SJCRH30 (cell line): Measurements from ENCODE around the gene GPR143. TPM values are rescaled to one million over a fixed set of nuclear protein-coding genes. Genes with fewer than 3 reads are reported as not detected.

Experiments used
- DNase-seq, 2 experiments: peaks; one replicate each; pipeline ENCODE4 v3.0.0-alpha.2; 2015 to 2020
- H3K27ac ChIP-seq: fragments of 250-450 bp; sonication (Bioruptor Pico); 2 replicates; pipeline ENCODE4 v1.5.1; 2020; ENCODE audit warnings: mild to moderate bottlenecking, moderate library complexity
- H3K27me3 ChIP-seq: fragments of 250-450 bp; sonication (Bioruptor Pico); 2 replicates; pipeline ENCODE4 v1.5.1; 2020; ENCODE audit warnings: mild to moderate bottlenecking, moderate library complexity
- H3K36me3 ChIP-seq: fragments of 250-450 bp; sonication (Bioruptor Pico); 2 replicates; pipeline ENCODE4 v1.5.1; 2020; ENCODE audit warnings: mild to moderate bottlenecking, moderate library complexity
- H3K4me1 ChIP-seq: fragments of 250-450 bp; sonication (Bioruptor Pico); 2 replicates; pipeline ENCODE4 v1.5.1; 2020; ENCODE audit warnings: mild to moderate bottlenecking, moderate library complexity
- H3K4me3 ChIP-seq: fragments of 250-450 bp; sonication (Bioruptor Pico); 2 replicates; pipeline ENCODE4 v1.5.1; 2020; ENCODE audit warnings: mild to moderate bottlenecking, moderate library complexity
- H3K9me3 ChIP-seq: fragments of 250-450 bp; sonication (Bioruptor Pico); replicated peaks from 2 replicates; pipeline ENCODE4 v1.5.1; 2020; ENCODE audit warnings: mild to moderate bottlenecking, moderate library complexity
- total RNA-seq: library from RNA; depleted of rRNA; stranded (reverse); fragments of >200 nt; shearing (Covaris generic); gene quantifications from 2 replicates; pipeline ENCODE4 v1.2.3, GENCODE V29; 2014; rRNA removed

GPR143 gene
- total RNA-seq, 1 experiment from 2014 or later = not detected

DNA sequence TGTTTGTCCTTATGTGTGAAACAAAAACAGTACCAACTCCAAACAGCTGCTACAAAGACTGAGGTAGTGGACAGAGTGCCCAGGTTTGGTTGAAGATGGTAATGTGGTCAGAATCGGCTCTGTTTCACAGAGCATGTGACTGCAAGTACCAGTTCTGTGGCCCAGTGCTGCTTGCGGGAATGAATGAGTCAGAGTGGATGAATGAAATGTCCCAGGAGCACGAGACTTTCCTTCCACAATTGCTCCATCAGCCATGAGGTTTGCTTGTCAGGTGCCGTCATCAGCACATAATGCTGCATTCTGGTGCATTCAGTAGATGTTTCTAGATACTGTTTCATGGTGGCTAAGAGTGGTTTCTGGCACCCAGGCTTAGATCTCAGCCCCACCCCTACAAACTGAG is 84.2 kb downstream of the GPR143 start:
- H3K4me1 ChIP-seq = peaks cover 4% of the 10 kb centered on the region; the same call in 1 of the 2 replicates
- no peaks in the 10 kb centered on the region for H3K9me3 ChIP-seq
- DNase-seq = no peak
- H3K36me3 ChIP-seq = 0 out of 2 replicates have a peak, but pooled peaks cover 2% of the 10 kb centered on the region
- no peaks in the 10 kb centered on the region for H3K27me3 ChIP-seq
- H3K27ac ChIP-seq = no peak overlapping the region
- H3K4me3 ChIP-seq = no peak overlapping the region

DNA sequence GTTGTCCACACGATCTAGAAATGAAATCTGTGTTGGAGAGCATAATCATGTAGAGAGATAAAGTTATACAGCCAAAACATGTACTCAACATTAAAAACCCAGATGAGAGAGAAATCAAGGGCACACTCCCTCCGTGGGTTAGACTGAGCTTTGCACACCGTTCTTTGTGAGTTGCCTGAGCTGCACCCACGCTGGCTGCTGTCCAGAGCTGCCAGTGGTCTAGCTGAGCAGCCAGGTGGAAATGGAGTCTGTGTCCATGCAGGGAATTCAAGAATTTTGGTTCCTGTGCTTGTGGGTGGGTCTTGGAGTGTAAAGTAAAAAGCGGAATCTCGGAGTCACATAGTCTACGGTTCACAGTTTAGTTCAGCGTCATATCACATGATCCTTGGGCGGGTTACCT is 84.6 kb downstream of the GPR143 start:
- Histone ChIP-seq H3K27me3 (no peaks in the 10 kb centered on the region), H3K9me3 (no peaks in the 10 kb centered on the region), H3K4me1 (peaks cover 4% of the 10 kb centered on the region; the same call in 1 of the 2 replicates), H3K4me3 (no peak overlapping the region), H3K27ac (no peak overlapping the region), H3K36me3 (0 out of 2 replicates have a peak, but pooled peaks cover 2% of the 10 kb centered on the region)
- no peak for DNase-seq

DNA sequence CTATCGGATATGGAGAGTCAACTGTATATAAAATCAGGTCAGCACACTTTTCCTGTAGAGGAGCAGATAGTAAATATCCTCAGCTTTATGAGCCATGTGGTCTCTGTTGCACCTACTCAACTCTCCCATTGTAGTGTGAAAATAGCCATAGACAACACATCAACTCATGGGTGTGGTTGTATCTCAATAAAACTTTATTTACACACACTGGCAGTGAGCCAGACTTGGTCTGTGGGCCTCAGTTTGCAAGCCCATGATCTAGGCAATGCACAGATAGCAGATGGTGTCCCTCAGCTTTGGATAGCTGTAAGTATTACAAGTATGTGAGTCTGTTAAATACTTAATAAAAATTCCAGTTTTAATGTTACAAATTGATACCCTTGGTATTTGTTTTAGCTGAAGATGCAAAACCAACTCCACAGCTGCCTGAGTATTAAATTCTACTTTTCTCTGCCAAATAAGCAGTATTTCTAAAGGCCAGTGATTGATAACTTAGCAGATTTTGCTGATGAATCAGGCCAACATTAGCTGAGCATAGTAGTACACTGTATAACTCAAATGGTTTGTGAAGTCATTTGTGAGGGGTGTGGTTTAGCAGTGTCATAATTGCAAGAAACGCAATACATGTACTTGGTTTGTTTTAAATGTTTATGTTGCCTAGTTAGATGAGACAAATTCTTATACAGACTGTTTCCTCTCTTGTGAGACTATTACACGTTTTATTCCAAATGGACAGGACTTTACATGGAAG is 87.3 kb downstream of the GPR143 start:
- Histone ChIP-seq H3K9me3 (no peaks in the 10 kb centered on the region), H3K27me3 (no peaks in the 10 kb centered on the region), H3K36me3 (0 out of 2 replicates have a peak, but pooled peaks cover 2% of the 10 kb centered on the region), H3K27ac (no peak overlapping the region), H3K4me3 (no peak overlapping the region), H3K4me1 (peaks cover 4% of the 10 kb centered on the region; the same call in 1 of the 2 replicates)
- no peak for DNase-seq

DNA sequence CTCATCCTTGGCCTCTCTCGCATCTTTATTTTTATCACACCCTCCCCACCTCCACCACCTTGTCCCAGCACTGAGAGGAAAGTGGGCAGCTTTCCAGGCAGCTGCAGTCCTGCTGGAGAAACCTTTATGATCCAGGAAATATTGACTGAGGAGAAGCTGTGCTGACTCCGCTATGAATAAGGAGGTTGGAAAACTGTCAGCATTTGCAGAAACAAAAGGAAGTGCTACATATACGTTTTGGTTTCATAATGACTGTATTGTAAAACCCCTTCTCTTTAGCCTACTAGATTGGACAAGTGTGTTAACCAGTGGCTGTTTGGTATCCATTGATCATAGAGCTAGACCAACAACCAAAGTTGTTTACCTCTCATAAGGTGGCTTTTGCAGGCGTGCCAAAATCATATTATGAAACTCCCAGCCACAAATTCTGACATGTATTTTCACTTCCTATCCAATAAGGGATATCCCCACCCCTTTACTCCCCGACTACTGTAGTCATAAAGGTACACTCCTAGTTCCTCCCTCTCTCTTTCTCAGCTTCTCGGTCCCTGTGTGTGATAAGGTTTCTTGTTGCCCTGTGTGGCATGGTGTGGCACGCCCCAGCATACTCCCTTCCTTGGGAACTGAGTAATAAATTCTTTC is 88.4 kb downstream of the GPR143 start:
- Histone ChIP-seq H3K36me3 (0 out of 2 replicates have a peak, but pooled peaks cover 2% of the 10 kb centered on the region), H3K9me3 (no peaks in the 10 kb centered on the region), H3K4me3 (no peak overlapping the region), H3K27me3 (no peaks in the 10 kb centered on the region), H3K27ac (no peak overlapping the region), H3K4me1 (peaks cover 2% of the 10 kb centered on the region; the same call in 1 of the 2 replicates)
- no peak for DNase-seq

DNA sequence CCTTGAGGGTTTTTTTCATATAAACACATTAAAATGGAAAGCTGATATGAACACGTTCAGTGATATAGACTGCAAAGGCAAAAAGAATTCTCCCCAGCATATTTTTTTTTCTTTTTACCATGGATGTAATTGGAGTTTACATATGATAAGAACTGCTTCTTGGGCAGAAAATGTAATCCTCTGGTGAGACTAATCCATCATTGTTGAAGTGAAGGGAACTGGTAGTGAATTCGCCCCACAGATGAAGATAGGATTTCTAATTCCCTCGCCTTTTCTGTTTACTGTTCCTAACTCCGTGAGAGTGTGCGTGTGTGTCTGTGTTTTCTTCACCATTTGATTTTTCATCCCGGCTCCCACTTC is 88.9 kb downstream of the GPR143 start:
- Histone ChIP-seq H3K4me3 (no peak overlapping the region), H3K27me3 (no peaks in the 10 kb centered on the region), H3K9me3 (no peaks in the 10 kb centered on the region), H3K27ac (no peak overlapping the region), H3K4me1 (no peaks in the 10 kb centered on the region), H3K36me3 (0 out of 2 replicates have a peak, but pooled peaks cover 2% of the 10 kb centered on the region)
- no peak for DNase-seq

DNA sequence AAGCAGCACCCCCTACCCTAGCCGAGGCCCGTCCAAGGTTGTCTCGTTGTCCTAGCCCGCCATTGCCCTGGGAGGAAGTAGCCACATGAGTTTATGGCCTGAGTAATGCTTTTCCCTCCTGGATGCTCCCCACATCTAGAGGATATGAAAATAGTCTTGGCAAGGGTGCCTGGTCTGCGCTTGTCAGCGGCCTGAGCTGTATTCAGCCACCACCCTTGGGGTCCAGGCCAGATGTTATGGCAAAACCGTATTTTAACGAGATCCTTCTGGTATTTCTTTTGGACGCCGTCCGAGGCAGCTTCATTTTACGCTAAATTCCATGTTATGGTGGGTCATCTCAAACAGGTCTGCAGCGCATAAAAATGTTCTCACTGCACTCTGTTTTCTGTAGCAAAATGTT is 89.3 kb downstream of the GPR143 start:
- no peak for DNase-seq
- Histone ChIP-seq H3K27ac (no peak overlapping the region), H3K4me1 (no peaks in the 10 kb centered on the region), H3K4me3 (no peak overlapping the region), H3K27me3 (no peaks in the 10 kb centered on the region), H3K36me3 (0 out of 2 replicates have a peak, but pooled peaks cover 2% of the 10 kb centered on the region), H3K9me3 (no peaks in the 10 kb centered on the region)

Other genes starting within 250 kb of the GPR143 start
- gene SHROOM2, start 20.6 kb upstream of the GPR143 start, total RNA-seq = 0.57 and 0.84 TPM in 2 replicates
- not detected in 2 replicates for gene CLDN34, start 201.5 kb upstream of the GPR143 start, total RNA-seq